SW480 (cell line): ENCODE data around the gene OSMR.

Experiments
- DNase-seq: peaks from one replicate; pipeline ENCODE4 v3.0.0-alpha.2; 2016; ENCODE audit warnings: low spot score

Gene OSMR

DNA sequence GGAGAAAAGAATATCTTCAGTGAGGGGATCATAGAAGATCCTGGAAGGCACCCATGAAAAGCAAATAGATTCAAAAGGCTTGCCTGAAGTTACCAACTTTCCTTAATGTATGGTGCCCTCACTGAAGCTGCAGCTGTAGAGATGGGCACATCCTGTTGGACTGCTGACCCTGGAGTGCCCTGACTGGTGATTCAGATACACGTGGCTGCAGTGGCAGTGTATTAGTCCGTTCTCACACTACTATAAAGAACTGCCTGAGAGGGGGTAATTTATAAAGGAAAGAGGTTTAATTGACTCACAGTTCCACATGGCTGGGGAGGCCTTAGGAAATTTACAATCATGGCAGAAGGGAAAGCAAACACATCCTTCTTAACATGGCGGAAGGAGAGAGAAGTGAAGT, 80.3 kb downstream of the OSMR start:
- DNase-seq = no peak

GRCh38 chr5:38927470-38927869, 81.7 kb downstream of the OSMR start:
- no peak for DNase-seq

DNA sequence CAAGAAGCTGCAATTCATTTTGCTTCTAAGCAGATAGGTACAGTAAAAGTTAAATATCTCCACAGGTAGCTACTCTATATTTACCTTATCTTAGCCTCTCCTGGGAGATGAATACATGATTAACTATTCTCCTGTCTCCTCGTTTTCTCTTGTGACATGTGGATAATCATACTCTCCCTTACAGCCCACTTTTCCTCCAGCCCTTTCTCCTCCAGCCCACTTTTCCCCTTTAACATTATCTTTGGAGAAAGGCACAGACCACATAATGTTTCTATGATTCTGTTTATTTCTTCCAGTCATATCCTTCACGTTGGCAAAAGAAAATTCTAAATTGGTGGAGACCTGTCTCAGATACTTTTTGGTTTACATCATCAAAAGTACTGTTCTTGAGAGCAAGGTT, 84.0 kb downstream of the OSMR start:
- no peak for DNase-seq

GRCh38 chr5:38931731-38932130, 85.9 kb downstream of the OSMR start:
- DNase-seq = no peak

- DNase-seq = no peak
Observed at GRCh38 chr5:38932854-38933408, 87.1 kb downstream of the OSMR start.

GRCh38 chr5:38935437-38935836, 89.6 kb downstream of the OSMR start:
- DNase-seq = no peak

DNA sequence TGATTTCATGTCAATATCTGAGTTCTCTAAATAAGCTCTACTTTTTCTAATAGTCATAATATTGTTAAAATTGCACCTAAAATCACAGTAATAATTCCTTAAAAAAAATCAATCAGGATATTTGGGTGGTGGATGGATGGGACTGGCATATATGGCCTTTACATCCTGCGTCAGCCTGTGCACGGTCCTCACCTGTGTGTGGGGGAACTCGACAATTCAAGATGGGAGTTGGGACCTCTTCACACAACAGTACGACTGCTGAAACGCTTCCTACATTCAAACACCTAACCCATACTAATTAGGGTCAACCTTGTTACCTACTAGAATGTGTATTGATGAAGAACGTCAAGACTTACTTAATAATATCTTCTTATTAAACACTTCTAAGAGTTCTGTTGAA, 90.5 kb downstream of the OSMR start:
- no peak for DNase-seq

DNA sequence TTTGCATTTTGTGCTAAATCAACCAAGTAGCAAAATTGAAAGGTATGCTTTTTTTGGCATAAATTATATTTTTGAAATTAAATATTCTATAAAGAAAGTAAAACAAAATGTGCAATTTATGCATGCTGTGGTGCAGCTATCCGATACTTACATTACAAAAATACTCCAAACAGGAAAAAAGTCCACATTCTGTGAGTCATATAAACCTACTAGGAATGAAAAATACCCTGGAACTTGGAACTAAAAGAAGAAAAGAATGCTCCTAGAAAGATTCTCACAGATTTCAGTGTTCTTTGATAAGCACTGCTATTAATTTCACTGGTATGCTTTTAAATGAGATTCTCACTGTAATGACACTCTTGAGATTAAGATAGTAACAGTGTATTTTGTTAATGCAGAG, 92.6 kb downstream of the OSMR start:
- DNase-seq = no peak

- DNase-seq = no peak
Observed at GRCh38 chr5:38938973-38939372, 93.2 kb downstream of the OSMR start.

- DNase-seq = no peak
Observed at GRCh38 chr5:38940230-38940858, 94.5 kb downstream of the OSMR start.

GRCh38 chr5:38941912-38942311, 96.1 kb downstream of the OSMR start:
- DNase-seq = no peak

DNA sequence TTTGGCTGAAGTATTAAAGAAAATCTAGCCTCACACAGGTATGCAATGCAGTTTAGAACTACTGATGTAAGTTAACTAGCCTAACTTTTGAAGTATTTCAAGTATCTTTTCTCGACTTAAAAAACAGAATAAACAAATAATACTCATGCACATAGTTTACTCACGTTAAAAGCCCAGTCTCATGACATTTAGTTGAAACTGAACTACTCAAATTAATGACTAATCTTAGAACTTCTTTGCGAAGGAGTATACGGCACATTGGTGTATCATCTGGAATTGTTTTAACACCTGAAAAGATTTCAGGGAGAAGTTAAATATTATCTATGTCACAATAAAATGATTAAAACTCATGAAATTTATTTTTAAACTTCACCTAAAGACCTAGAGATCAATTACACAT, 98.5 kb downstream of the OSMR start:
- no peak for DNase-seq

GRCh38 chr5:38948501-38948900, 102.7 kb downstream of the OSMR start:
- no peak for DNase-seq

DNA sequence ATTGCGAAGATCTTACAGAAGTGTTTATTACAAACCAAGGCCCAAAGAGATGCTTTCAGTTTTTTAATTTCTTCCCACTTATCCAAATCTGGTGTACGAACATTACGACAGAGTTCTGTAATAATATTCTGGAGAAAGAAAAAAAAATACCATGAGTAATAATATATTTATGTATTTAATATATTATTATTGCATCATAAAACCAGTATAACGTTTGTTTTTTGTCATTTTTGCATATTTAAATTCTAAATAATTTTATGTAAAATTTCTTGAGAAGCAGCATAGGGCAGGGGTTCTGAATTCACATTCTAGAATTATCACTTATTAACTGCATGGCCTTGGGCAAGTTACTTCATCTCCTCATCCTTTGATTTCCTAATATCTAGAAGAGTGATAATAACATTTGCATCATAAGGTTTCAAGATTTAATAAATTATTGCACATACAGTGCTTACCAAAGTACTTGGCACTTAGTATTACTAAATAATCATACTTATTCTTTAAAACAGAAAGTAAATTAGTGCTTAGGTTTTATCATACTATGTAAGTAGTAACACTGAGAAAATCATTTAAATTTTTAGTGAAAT, 107.7 kb downstream of the OSMR start:
- DNase-seq = no peak

GRCh38 chr5:38961691-38962090, 115.9 kb downstream of the OSMR start:
- DNase-seq = no peak

DNA sequence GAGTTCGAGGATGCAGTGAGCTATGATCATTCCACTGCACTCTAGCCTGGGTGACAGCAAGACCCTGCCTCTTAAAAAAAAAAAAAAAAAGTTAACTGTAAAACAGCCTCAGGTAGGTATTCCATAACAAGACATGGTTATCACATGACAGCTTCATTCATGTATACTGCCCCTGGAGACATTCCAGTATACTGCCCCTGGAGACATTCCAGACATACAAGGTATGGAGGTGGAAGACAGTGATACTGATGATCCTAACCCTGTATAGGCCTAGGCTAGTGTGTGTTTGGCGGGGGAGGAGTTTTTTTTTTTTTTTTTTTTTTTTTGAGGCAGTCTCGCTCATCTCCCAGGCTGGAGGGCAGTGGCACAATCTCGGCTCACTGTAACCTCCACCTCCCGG, 122.9 kb downstream of the OSMR start:
- DNase-seq = no peak

DNA sequence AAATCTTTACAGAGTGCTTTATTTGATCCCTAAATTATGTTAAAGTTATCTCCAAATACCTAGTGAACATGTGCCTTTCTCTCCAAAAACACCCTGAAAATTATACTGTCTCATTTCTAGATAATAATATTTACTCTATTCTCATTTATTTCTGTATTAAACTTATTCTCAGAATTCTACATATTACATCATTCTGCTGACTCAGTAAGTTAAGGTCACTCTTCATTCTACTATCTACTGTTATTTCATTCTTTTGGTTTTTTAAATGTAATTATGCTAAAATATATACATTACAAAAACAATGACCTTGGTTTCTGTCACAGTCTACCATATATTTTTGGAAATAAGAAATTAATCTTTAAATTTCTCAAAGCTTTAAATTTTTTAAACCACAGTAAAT, 132.2 kb downstream of the OSMR start:
- no peak for DNase-seq

DNA sequence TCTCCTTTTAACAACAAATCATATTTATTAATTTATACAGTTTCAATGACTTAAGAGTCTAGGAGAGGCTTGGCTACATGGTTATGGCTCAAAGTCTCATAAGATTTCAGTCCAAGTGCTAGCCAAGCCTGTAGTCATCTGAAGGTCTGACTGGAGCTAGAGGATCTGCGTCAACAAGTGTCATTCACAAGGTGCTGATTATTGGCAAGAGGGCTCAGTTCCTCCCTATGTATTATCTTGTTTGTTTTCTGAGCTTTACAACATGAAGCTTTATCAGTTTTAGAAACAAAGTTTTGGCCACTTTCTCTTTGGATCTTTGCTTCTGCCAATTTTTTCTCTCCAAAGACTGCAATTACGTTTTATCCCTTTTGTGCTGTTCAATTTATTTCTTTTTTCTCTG, 133.7 kb downstream of the OSMR start:
- no peak for DNase-seq
